ENCODE data around the gene ACAA1.

The ACAA1 gene

DNA sequence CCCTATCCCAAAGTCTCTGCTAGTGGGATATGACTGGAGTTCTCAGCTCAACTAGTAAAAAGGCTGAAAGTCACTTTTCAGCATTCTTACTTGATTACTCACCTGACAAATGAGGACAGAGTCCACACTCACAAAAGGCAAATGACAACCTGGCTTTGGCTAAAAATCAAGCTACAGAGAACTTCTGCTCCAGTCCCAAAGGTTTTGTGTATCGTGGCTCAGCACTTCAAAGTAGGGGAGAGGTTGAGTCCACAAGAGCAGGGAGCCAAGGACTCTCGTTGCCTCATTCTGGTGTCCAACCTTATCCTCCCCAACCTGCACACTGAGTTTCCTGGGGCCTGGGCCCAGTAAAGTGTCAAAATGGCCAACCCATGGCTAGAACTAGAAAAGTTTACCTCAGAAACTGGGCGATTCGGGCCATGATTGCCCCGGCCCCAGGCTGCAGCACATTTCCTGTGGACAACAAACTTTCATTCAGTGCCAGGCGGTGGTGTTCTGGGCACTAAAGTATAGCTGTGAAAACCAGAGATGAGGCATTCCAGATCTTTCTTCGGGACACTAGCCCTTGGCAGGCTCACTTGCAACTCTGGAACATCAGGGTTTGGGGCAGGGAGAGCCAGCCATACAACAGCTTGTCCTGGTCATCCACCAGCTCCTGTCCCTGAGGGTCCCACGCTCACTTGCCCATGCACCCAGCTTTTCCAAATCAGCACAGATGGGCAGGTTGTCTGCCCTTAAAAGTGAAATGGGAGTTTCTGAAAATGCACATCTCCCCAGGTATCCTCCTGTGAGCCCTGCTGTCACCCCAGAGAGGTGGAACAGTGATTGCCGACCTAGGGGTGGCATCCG is 3.1 kb downstream of the ACAA1 start:
- DNase-seq: no peak

DNA sequence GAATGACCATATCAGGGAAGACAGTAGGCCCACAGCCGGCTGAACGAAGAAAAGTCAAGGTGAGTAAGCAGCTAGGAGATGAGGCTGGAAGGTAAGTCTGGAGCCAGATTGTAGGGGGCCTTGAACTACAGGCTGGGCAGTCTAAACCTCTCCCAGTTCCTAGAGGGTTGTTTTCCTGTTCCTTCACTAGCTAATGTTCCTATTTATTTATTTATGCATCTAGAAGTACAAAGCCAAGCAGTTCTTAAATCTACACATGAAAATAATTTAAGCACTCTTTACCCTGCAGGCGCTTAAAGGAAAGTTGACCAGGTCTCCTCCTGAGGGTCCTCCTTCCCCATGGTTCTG is 3.7 kb downstream of the ACAA1 start:
- no peak for DNase-seq

GRCh38 chr3:38131621-38132369 is 5.1 kb downstream of the ACAA1 start:
- DNase-seq: no peak

- DNase-seq: no peak
Observed at GRCh38 chr3:38130631-38131065, 6.3 kb downstream of the ACAA1 start.

DNA sequence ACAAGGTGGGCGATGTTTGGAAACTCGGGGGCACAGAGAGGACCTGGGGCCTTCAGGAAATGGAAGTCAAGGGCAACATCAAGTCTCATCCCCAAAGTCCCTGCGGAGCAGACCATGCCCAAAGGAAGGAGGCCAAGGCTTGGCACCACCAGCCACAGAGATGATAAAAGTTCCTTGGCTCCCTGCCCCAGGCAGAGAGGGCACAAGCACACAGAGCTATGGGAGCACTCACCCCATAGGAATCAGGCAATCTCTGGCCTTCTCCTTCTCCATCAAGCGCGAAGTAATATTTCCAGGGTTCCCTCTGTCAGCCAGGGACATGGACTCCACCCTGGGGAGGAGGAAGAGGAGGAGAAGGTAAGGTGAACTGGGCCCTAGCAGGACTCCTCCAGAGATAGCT is 7.9 kb downstream of the ACAA1 start:
- no peak for DNase-seq

- no peak for DNase-seq
Observed at GRCh38 chr3:38128303-38128655, 8.6 kb downstream of the ACAA1 start.

GRCh38 chr3:38127611-38128302 is 9.2 kb downstream of the ACAA1 start:
- no peak for DNase-seq

DNA sequence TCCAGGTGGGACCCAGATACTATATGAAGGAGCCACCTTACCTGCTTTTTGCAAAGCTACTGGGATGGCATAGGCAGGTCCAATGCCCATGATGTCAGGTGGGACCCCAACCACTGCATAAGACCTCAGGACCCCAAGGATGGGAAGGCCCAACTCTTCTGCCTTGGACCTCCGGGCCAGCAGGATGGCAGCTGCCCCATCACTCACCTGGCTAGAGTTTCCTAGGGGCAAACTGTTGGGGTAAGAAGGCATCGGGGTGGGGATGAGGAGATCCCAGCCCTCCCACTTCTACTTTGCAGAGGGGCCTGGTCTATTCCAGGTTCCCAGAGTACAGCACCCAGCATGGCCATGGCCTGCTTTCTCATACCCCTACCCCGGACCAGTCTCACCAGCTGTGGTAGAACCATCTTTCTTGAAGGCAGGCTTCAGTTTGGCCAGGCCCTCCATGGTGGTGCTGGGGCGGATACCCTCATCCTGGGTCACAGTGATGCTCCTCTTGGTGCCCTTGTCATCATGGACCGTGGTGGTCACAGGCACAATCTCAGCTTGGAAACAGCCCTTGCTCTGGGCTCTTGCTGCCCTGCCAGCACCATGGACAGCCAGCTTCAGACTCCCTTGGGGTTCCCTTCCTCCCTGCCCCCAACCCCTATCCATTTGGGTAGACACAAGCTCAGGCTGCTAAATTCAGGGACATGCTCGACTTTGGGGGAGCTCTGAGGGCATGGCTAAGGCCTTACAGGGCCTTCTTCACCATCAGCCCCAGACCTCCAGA is 10.6 kb downstream of the ACAA1 start:
- no peak for DNase-seq

DNA sequence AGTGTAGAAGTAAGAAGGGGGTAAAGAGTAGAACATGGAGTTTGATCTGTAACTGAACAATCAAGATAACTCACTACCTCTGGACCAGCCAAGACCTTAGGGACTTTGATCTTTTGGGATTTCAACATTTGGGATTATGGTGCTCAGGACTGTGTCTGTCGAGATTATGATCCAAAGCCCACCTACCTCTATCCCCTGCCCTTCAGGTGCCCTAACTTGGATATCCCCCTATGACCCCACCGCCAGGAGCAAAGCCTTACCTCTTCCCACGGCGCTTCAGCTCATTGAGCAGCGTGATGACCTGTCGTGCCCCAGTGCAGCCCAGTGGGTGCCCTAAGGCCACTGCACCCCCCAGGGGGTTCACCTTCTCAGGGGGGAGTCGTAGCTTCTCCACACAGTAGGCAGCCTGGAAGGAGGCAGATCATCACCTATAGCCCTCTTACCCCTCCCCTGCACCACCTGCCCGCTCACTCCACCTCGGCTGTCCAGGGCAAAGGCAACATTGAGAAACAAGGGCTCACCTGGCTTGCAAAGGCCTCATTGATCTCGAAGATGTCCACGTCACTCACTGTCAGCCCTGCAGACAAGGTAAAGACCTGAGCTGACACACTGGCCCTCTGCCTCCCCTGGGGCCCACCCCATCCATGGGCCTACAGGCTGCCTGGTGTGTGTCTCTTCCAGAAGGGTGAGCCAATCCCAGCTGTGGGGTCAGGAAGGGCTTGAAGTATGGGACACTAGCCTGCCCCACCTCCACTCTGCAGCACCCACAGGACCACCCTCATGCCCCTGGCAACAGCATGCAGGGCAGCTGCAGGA is 11.4 kb downstream of the ACAA1 start:
- DNase-seq: no peak

DNA sequence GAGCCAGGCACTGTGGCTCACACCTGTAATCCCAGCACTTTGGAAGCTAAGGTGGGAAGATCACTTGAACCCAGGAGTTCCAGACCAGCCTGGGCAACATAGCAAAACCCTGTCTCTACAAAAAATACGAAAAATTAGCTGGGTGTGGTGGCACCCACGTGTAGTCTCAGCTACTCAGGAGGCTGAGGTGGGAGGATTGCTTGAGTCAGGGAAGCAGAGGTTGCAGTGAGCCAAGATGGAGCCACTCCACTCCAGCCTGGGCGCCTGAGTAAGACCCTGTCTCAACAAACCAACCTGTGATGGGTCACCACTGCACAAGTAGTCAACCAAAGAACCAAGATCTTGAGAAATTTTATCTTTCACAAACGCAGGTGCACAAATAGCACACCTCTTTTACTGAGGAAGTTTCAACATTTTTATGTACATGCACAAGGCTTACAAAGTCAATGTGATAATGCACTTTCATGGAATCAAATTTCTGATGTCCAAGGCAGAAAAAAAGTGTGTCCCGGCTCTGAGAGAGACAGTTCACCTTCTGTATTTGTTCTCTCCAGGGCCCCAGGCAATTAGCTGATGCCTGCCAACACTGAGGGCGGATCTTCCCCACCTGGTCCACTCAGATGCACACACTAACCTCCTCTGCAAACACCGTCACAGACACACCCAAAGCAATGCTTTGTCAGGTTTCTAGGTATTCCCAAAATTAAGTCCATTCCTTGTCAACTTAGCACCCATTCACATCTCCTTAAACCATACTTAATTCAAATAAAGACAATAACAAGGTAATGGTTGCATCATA is 12.4 kb downstream of the ACAA1 start:
- DNase-seq: no peak

GRCh38 chr3:38122712-38123290 is 14.1 kb downstream of the ACAA1 start:
- no peak for DNase-seq

DNA sequence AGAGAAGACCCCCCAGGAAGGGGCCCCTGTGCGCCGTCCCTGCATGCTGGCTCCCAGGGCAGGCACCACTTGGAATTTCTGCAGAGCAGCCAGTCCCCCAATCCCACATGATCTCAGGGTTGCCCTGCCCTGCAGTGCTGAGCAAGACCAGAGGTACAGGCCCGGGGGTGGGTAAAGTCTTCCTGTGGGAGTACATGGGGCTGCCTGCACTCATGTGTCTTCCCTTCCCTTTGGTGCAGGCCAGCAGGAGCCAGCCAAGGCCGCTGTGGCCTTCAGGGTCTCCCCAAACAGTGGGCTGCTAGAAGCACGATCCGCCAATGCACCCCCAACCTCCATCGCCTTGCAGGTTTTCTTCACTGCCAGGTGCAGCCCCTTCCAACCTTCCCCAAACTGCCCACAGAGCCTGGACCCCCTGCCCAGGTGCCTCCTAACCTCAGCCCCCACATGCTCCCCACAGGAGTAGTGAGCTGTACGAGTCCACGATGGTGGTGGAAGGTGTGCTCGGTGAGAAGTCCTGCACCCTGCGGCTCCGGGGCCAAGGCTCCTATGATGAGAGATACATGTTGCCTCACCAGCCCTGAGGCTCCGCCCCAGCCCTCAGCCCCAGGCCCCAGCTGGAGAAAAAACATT is 15.0 kb downstream of the ACAA1 start:
- DNase-seq: no peak

- no peak for DNase-seq
Observed at GRCh38 chr3:38121451-38121831, 15.5 kb downstream of the ACAA1 start.

- DNase-seq: no peak
Observed at GRCh38 chr3:38120693-38121450, 16.1 kb downstream of the ACAA1 start.

GRCh38 chr3:38119821-38120692 is 16.9 kb downstream of the ACAA1 start:
- no peak for DNase-seq

DNA sequence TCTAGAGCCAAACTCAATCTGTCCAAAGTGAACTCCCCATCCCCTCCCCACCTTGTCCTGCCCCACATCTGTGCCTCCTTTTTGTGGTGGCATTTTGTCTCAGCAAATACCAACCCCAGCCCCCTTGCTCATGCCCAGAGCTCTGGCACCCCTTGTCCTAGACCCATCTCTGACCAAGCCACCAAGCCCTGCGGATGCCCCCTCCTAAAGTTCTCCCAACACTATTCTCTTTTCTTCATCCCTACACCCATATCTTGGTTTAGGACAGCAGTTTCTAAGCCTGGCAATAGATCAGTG is 17.7 kb downstream of the ACAA1 start:
- no peak for DNase-seq

DNA sequence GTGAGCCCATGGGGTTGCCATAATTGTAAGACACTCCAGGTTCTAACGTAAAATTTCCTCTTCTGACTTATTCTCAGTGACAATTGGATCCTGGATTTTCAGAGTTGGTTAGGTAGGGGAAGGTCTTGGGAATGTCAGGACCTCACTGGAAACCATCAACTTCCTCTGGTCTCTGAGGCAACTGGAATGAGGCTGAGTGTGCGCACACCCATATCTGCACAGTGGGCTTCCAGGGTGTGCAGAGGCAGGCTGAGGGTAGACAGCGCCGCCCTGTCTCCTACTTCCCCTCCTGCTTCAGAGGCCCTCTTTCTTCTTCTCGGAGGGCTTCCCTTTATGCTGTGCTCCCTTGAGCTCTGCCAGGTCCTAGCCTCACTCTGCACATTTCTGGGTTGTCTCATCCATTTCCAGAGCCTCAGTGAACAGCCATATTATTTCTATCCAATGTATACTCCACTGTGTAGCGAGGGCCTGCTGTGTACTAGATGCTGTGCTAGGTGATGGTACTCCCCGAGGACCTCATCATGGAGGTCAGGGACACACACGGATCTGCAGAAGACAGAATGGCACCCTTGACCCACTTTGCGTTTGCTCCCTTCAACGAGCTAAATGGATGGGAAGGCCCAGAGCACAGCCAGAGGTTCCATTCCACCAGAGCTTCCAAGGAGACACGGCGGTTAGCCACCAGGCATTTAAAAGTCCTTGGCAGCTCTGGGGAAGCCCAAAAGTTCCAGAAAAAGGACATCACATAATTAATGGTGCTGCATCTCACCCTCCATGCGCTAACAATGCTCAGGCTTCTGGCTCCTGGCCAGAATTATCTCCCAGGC is 18.3 kb downstream of the ACAA1 start:
- DNase-seq: no peak
